Prostate gland (tissue), 2 donors: ENCODE results near the gene SAMD8. TPM values are rescaled to one million over a fixed set of nuclear protein-coding genes. Genes with fewer than 3 reads are reported as not detected.

Experiments
- DNase-seq: peaks from one replicate; pipeline ENCODE4 v3.0.0-alpha.2; 2019; ENCODE audit warnings: low spot score
- H3K27ac ChIP-seq, 2 donors: fragments of 200-600 bp; sonication (generic); 2 replicates each; pipeline ENCODE4 v1.5.1; 2017 to 2019
- H3K27me3 ChIP-seq: fragments of 200-600 bp; sonication (generic); replicated peaks from 2 replicates; pipeline ENCODE4 v1.5.1; 2019; ENCODE audit not compliant: insufficient read depth
- H3K36me3 ChIP-seq, 2 donors: fragments of 200-600 bp; sonication (generic); 1 replicate in 1 of 2; 2 replicates in 1 of 2; pipeline versions ENCODE4 v1.5.1 to v1.8.1; 2017 to 2019
- H3K4me1 ChIP-seq: fragments of 200-600 bp; sonication (generic); replicated peaks from 2 replicates; pipeline ENCODE4 v1.5.1; 2019
- H3K4me3 ChIP-seq, 2 donors: fragments of 200-600 bp; sonication (generic); 2 replicates each; pipeline ENCODE4 v1.5.1; 2017 to 2019
- H3K9me3 ChIP-seq: fragments of 200-600 bp; sonication (generic); 2 replicates; pipeline ENCODE4 v1.5.1; 2017
- POLR2A ChIP-seq: fragments of 450-650 bp; IDR thresholded peaks from one replicate; pipeline ENCODE4 v1.6.1; 2016; ENCODE audit warnings: antibody characterized with exemption, mild to moderate bottlenecking
- POLR2AphosphoS5 ChIP-seq: sonication (generic); formaldehyde crosslinking; IDR thresholded peaks from one replicate; pipeline ENCODE4 v1.6.1; 2017; ENCODE audit warnings: antibody characterized with exemption
- WGBS: methylation state at CpG from one replicate; pipeline ENCODE4 v1.1.5; 2018; 5-methylcytosine and 5-hydroxymethylcytosine counted together
- intact Hi-C: fragments of 100-400 bp; cut with DNase I; formaldehyde crosslinking; loops from one replicate; pipeline ENCODE4 v1.14.2; 2022
- total RNA-seq, 2 donors: library from RNA; depleted of rRNA; stranded (reverse); fragments of >200 nt; gene quantifications; one replicate each; pipeline ENCODE4 v1.1.0, GENCODE V29; 2016
- TF ChIP-seq, protein P1 (sequence below), 4 experiments: fragments of 200-600 bp in 2 of 4; fragments of 450-650 bp in 2 of 4; sonication (generic) in 2 of 4; IDR thresholded peaks; 1 replicate in 3 of 4; 2 replicates in 1 of 4; pipeline ENCODE4 v1.5.1; 2016 to 2019; ENCODE audit warnings: antibody characterized with exemption in 4 of 4, mild to moderate bottlenecking in 2 of 4, moderate library complexity in 2 of 4

The SAMD8 gene
- total RNA-seq, 2 donors from 2014 or later = 18.8 to 41.5 TPM

DNA sequence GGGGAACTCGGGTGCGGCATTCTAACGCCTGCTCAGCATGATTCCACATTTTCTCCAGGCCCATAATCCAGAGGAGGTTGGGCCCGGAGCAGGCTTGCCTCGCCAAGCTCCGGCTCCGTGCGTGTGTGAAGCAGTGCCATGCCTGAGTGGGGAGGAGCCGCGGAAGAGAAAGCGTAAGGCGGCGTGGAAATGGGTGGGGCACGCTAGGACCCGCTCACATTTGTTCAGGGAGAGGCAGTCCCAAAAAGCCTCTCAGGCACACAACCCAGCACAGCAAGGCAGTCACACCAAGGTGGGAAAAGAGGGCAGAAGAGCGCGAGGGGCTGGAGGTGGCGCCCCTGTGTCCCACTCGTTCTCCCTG, 98.4 kb downstream of the SAMD8 start:
- 1% methylated on average over 18 of the region's 19 CpGs for WGBS
- no peaks in the 10 kb centered on the region for H3K36me3 ChIP-seq
- peak overlapping the region; percentile 96 to 100 for H3K4me3 ChIP-seq
- TF ChIP-seq POLR2AphosphoS5 (peak; percentile 25), POLR2A (no peak)
- TF ChIP-seq, protein P1, sequence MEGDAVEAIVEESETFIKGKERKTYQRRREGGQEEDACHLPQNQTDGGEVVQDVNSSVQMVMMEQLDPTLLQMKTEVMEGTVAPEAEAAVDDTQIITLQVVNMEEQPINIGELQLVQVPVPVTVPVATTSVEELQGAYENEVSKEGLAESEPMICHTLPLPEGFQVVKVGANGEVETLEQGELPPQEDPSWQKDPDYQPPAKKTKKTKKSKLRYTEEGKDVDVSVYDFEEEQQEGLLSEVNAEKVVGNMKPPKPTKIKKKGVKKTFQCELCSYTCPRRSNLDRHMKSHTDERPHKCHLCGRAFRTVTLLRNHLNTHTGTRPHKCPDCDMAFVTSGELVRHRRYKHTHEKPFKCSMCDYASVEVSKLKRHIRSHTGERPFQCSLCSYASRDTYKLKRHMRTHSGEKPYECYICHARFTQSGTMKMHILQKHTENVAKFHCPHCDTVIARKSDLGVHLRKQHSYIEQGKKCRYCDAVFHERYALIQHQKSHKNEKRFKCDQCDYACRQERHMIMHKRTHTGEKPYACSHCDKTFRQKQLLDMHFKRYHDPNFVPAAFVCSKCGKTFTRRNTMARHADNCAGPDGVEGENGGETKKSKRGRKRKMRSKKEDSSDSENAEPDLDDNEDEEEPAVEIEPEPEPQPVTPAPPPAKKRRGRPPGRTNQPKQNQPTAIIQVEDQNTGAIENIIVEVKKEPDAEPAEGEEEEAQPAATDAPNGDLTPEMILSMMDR (IDR thresholded peaks at IDR 0.05) = no peak
- peak overlapping the region; percentile 98 to 99 for H3K27ac ChIP-seq
- DNase-seq = peak; percentile 43
- peaks cover 5% of the 10 kb centered on the region for H3K4me1 ChIP-seq
- intact Hi-C loops = loop anchor here (5.0 kb wide), 1 partner anchor 98 kb away; the partner anchor contains the start of gene SAMD8
- no peaks in the 10 kb centered on the region for H3K9me3 ChIP-seq
- no peaks in the 10 kb centered on the region for H3K27me3 ChIP-seq

DNA sequence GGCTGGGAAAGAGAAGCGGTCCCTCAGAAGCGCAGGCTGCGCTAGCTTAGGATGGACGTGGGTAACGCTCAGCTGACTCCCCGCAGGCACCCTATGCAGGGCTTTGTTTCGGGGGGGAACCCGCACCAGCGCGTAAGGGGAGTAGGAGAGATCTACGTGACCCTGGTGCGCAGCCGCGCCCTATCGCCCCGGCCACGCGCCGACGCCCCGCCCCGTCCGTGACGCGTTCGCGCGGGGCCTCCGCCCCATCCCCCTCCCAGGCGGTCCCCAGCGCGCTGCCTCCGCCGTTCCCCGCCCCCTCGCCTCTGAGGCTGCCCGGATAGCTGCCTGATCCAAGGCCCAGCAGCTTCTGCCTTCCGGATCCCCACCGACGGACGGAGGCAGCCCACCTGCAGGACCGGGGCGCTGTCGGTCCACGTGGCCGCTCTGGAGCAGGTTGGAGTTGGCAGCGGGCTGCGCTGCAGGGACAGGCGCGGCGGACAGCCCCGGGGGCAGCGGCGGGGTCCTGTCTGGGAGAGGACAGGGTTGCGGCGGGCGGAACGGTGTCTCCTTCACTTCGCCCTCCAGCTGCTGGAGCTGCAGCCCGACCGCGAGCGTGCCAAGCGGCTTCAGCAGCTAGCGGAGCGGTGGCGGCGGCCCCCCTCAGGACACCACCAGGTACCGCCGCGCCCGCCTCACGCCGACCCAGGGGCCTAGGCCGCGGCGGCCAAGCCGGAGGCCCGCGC, 99.0 kb downstream of the SAMD8 start, which contains the start of gene VDAC2:
Gene VDAC2, plus strand, starts transcription at position 515 of the 725 bp plus-strand sequence. CDS start 363 bp downstream, outside the sequence.
- H3K9me3 ChIP-seq = no peaks in the 10 kb centered on the region
- H3K4me1 ChIP-seq = peaks cover 5% of the 10 kb centered on the region
- peak; percentile 86 for DNase-seq
- WGBS = under 1% methylated on average over 62 of the region's 80 CpGs
- no peaks in the 10 kb centered on the region for H3K27me3 ChIP-seq
- TF ChIP-seq POLR2AphosphoS5 (peak; percentile 82), POLR2A (peak; percentile 92)
- TF ChIP-seq, protein P1 (IDR thresholded peaks at IDR 0.05) = peak in 2 of 4 experiments; percentile 22 to 23
- no peaks in the 10 kb centered on the region for H3K36me3 ChIP-seq
- intact Hi-C loops = loop anchor here (5.0 kb wide), 1 partner anchor 98 kb away; the partner anchor contains the start of gene SAMD8
- H3K4me3 ChIP-seq = peak within 1 kb of the TSS; percentile 96 to 100
- peak within 1 kb of the TSS; percentile 98 to 99 for H3K27ac ChIP-seq

DNA sequence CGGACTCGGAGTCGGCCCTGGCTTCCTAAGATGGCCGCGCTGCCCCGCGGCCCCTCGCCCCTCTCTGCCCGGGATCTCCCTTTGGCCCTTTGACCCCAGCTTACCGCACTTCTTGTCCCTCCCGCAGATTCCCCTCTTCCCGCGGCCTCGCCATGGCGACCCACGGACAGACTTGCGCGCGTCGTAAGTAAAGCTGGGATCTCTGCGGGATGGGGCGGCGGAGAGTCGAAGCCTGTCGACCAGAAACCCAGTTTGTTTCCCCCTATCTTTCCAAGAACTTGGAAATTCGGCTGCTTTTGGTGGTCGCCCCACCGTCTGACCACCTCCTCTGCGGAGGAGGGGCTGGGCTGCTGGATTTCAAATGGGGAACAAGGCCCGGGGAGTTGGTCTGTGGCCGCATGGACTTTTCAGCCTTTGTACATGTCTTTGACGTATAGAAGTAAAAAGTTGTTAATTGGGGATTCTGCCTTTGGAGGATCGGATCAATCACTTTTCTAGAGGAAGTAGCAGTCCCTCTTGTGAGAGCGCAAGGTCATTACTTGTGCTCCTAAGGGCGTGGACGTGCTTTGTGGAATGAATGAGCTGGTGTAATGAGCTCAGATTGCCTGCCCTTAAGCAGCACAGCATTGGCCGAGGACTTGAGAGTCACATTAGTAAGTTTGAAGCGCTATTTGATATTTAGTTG, 99.7 kb downstream of the SAMD8 start:
- Histone ChIP-seq H3K27ac (peak overlapping the region; percentile 98 to 99), H3K27me3 (no peaks in the 10 kb centered on the region), H3K4me1 (peaks cover 5% of the 10 kb centered on the region), H3K36me3 (no peaks in the 10 kb centered on the region), H3K4me3 (peak overlapping the region; percentile 96 to 100), H3K9me3 (no peaks in the 10 kb centered on the region)
- TF ChIP-seq, protein P1 (IDR thresholded peaks at IDR 0.05) = no peak
- TF ChIP-seq POLR2AphosphoS5 (no peak), POLR2A (no peak)
- intact Hi-C loops = loop anchor here (5.0 kb wide), 1 partner anchor 99 kb away; the partner anchor contains the start of gene SAMD8
- under 1% methylated on average over 38 of the region's 38 CpGs for WGBS
- no peak for DNase-seq

DNA sequence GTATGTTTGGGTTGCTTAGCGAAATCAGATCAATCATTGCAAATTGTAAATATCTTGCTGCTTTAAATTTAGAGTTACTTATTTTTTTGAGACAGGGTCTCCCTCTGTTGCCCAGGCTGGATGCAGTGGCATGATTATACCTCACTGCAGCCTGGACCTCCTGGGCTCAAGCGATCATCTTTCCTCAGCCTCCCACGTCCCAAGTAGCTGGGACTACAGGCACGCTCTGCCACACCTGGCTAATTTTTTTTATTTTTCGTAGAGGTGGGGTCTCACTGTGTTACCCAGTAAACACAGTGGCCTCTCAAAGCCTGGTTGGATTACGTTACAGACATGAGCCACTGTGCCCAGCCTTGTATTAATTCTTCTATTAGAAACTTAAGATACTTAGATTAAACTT, 100.9 kb downstream of the SAMD8 start:
- TF ChIP-seq POLR2AphosphoS5 (no peak), POLR2A (no peak)
- TF ChIP-seq, protein P1 (IDR thresholded peaks at IDR 0.05) = no peak
- Histone ChIP-seq H3K27me3 (no peaks in the 10 kb centered on the region), H3K4me3 (peak overlapping the region in 1 of 2 donors; percentile 100), H3K36me3 (no peaks in the 10 kb centered on the region), H3K27ac (no peak overlapping the region), H3K4me1 (peaks cover 5% of the 10 kb centered on the region), H3K9me3 (no peaks in the 10 kb centered on the region)
- intact Hi-C loops = loop anchor here (5.0 kb wide), 1 partner anchor 100 kb away; the partner anchor contains the start of gene SAMD8
- WGBS = 77% methylated on average over 6 of the region's 6 CpGs
- no peak for DNase-seq
